Esophagus squamous epithelium (tissue), 5 donors: Measurements from ENCODE around the gene EGFL7. TPM values are rescaled to one million over a fixed set of nuclear protein-coding genes. Genes with fewer than 3 reads are reported as not detected.
A peak's percentile ranks its signal among the peaks of the same experiment; 100 is the strongest.

Source experiments
- DNase-seq: peaks from one replicate; lab custom pipeline; 2025; lab: John Stamatoyannopoulos, UW
- H3K27ac ChIP-seq, 4 donors: fragments of 200-600 bp; sonication (generic); one replicate each; pipeline ENCODE4 v1.5.1; 2016 to 2019; ENCODE audit warnings: mild to moderate bottlenecking in 1 of 4
- H3K27me3 ChIP-seq, 4 donors: fragments of 200-600 bp; sonication (generic); 1 replicate in 3 of 4; 2 replicates in 1 of 4; pipeline versions ENCODE4 v1.5.1 to v1.6.0; 2017 to 2021; ENCODE audit warnings: antibody characterized with exemption in 1 of 4
- H3K36me3 ChIP-seq, 3 donors: fragments of 200-600 bp; sonication (generic); one replicate each; pipeline ENCODE4 v1.5.1; 2016 to 2019
- H3K4me1 ChIP-seq, 3 donors: fragments of 200-600 bp; sonication (generic); one replicate each; pipeline ENCODE4 v1.5.1; 2017 to 2019
- H3K4me3 ChIP-seq, 4 donors: fragments of 200-600 bp; sonication (generic); 1 replicate in 3 of 4; 2 replicates in 1 of 4; pipeline ENCODE4 v1.5.1; 2016 to 2019; ENCODE audit warnings: mild to moderate bottlenecking in 2 of 4, moderate library complexity in 1 of 4
- H3K9me3 ChIP-seq, 3 donors: fragments of 200-600 bp; sonication (generic); one replicate each; pipeline ENCODE4 v1.5.1; 2016 to 2019
- CTCF ChIP-seq, 6 experiments: fragments of 450-650 bp in 4 of 6; fragments of 200-600 bp in 2 of 6; sonication (generic) in 2 of 6; IDR thresholded peaks; one replicate each; pipeline ENCODE4 v1.5.1; 2016 to 2019; ENCODE audit warnings: antibody characterized with exemption in 6 of 6, mild to moderate bottlenecking in 4 of 6, moderate library complexity in 4 of 6
- POLR2A ChIP-seq, 4 donors: fragments of 450-650 bp; IDR thresholded peaks; one replicate each; pipeline ENCODE4 v1.6.1; 2017; ENCODE audit warnings: antibody characterized with exemption in 4 of 4, mild to moderate bottlenecking in 4 of 4, moderate library complexity in 3 of 4
- WGBS, 2 donors: methylation state at CpG; one replicate each; pipeline ENCODE4 v1.1.5; 2018; 5-methylcytosine and 5-hydroxymethylcytosine counted together
- intact Hi-C: fragments of 100-400 bp; cut with DNase I; formaldehyde crosslinking; loops from one replicate; pipeline ENCODE4 v1.15.0; 2022
- total RNA-seq, 4 donors: library from RNA; depleted of rRNA; stranded (reverse); fragments of >200 nt; gene quantifications; one replicate each; pipeline ENCODE4 v1.1.0, GENCODE V29; 2016
- donor health status: DM: yes; HTN: yes; CAD: no.

Gene EGFL7
- total RNA-seq, 4 donors from 2014 or later, result 5.2 to 41.2 (median 21.2) TPM

DNA sequence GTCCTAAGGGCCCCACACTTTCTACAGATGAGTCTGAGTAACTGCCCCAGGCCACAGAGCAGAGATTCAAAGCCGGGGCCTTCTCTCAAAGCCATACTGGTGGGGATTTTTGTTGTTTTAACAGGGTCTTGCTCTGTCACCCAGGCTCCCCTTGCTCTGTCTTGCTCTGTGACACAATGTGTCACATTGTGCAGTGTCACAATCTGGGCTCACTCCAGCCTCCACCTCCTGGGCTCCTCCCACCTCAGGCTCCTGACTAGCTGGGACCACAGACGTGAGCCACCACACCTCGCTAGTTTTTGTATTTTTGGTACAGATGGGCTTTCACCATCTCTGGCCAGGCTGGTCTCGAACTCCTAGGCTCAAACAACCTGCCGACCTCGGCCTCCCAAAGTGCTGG, 15.9 kb downstream of the EGFL7 start:
- 66 to 85% methylated on average over 5 to 6 of the region's 6 CpGs for WGBS, 2 donors
- Histone ChIP-seq H3K27me3 (no peaks in the 10 kb centered on the region), H3K27ac (no peak overlapping the region), H3K9me3 (no peaks in the 10 kb centered on the region), H3K36me3 (peaks cover 3 to 61% (median 8%) of the 10 kb centered on the region in 3 donors), H3K4me3 (no peak overlapping the region), H3K4me1 (peaks cover 7 to 36% (median 10%) of the 10 kb centered on the region in 3 donors)
- no peak for TF ChIP-seq CTCF (IDR thresholded peaks at IDR 0.05)
- no peak for TF ChIP-seq POLR2A (IDR thresholded peaks at IDR 0.05)
- no peak for DNase-seq
- intact Hi-C loops, result no loop called here

GRCh38 chr9:136679431-136679941, 16.8 kb downstream of the EGFL7 start:
- DNase-seq, result no peak
- WGBS, 2 donors, result 28 to 53% methylated on average over 7 to 17 of the region's 22 CpGs
- intact Hi-C loops, result no loop called here
- TF ChIP-seq POLR2A (IDR thresholded peaks at IDR 0.05) (peak in 1 of 4 donors; percentile 8), CTCF (IDR thresholded peaks at IDR 0.05) (no peak)
- Histone ChIP-seq H3K27me3 (no peaks in the 10 kb centered on the region), H3K9me3 (no peaks in the 10 kb centered on the region), H3K4me3 (no peak overlapping the region), H3K4me1 (peaks cover 7 to 42% (median 10%) of the 10 kb centered on the region in 3 donors), H3K27ac (peak overlapping the region in 2 of 4 donors; percentile 25 to 39), H3K36me3 (peaks cover 3 to 57% (median 8%) of the 10 kb centered on the region in 3 donors)

GRCh38 chr9:136681029-136681428, 18.3 kb downstream of the EGFL7 start:
- DNase-seq, result no peak
- WGBS, 2 donors, result 78 to 93% methylated on average over 7 of the region's 17 CpGs

DNA sequence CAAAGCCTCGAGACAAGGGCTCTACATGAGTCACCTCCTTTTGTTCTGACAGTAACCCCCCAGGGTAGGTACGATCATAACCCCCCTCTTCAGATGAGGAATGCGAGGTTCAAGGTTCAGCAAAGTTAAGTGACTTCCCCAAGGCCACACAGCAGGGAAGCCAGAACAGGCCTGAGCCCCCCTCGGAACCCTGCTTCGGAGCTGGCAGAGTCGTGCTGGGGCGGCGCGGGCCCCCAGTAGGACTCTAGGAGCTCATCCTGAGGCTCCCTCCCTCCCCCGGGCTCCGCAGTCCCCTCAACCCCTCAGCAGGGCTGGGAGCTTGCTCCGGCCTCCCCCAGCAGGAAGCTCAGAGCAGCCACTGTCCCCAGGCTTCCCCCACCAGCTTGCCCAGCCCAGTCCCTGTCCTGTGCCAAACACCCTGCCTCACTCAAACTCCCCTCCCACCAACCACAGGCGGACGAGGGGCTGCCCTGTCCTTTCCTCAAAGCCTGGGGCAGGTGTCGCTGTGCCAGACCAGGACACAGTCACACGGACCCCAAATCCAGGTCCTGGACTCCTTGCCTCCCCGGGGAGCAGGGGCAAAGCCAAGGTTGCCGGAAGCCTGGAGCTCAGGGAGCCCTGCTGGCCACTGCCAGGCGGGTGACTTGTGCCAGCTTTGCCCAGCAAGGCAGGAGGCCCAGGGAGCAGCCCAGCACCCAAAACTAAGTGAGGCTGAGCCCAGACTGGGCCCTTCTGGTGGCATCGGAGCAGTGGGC, 19.4 kb downstream of the EGFL7 start:
- H3K27ac ChIP-seq, result no peak overlapping the region
- no peaks in the 10 kb centered on the region for H3K27me3 ChIP-seq
- intact Hi-C loops, result no loop called here
- peaks cover 0 to 43% (median 0%) of the 10 kb centered on the region in 3 donors for H3K36me3 ChIP-seq
- H3K4me3 ChIP-seq, result no peak overlapping the region
- WGBS, 2 donors, result 89% methylated on average over 13 of the region's 20 CpGs; no CpG with 5 or more reads in 1 of the 2 donors
- peaks cover 23 to 55% (median 26%) of the 10 kb centered on the region in 3 donors for H3K4me1 ChIP-seq
- no peak for DNase-seq
- TF ChIP-seq CTCF (IDR thresholded peaks at IDR 0.05), result no peak
- TF ChIP-seq POLR2A (IDR thresholded peaks at IDR 0.05), result no peak
- H3K9me3 ChIP-seq, result no peaks in the 10 kb centered on the region

More at GRCh38 chr9:136681029-136681428, 18.3 kb downstream of the EGFL7 start:
- Histone ChIP-seq H3K4me1 (peaks cover 16 to 47% (median 23%) of the 10 kb centered on the region in 3 donors), H3K27ac (no peak overlapping the region), H3K27me3 (no peaks in the 10 kb centered on the region), H3K9me3 (no peaks in the 10 kb centered on the region), H3K36me3 (peaks cover 3 to 54% (median 6%) of the 10 kb centered on the region in 3 donors), H3K4me3 (no peak overlapping the region)
- no peak for TF ChIP-seq POLR2A (IDR thresholded peaks at IDR 0.05)
- TF ChIP-seq CTCF (IDR thresholded peaks at IDR 0.05), result no peak
- intact Hi-C loops, result no loop called here

- Histone ChIP-seq H3K9me3 (no peaks in the 10 kb centered on the region), H3K4me1 (peaks cover 27 to 60% (median 28%) of the 10 kb centered on the region in 3 donors), H3K27ac (no peak overlapping the region), H3K4me3 (no peak overlapping the region), H3K27me3 (no peaks in the 10 kb centered on the region), H3K36me3 (peaks cover 0 to 37% (median 0%) of the 10 kb centered on the region in 3 donors)
- TF ChIP-seq POLR2A (IDR thresholded peaks at IDR 0.05) (no peak), CTCF (IDR thresholded peaks at IDR 0.05) (no peak)
- 85 to 94% methylated on average over 3 to 6 of the region's 10 CpGs for WGBS, 2 donors
- intact Hi-C loops, result no loop called here
- no peak for DNase-seq
Measured at GRCh38 chr9:136682710-136683109, 20.0 kb downstream of the EGFL7 start.
